Activated naive CD4-positive, alpha-beta T cell treated with Interleukin-2 at 50 U/mL for 16 hours (primary cell): ENCODE results near the gene ADAMTSL3.

Experiments
- DNase-seq: peaks from one replicate; pipeline ENCODE4 v3.0.0-alpha.2; 2020

ADAMTSL3 gene

DNA sequence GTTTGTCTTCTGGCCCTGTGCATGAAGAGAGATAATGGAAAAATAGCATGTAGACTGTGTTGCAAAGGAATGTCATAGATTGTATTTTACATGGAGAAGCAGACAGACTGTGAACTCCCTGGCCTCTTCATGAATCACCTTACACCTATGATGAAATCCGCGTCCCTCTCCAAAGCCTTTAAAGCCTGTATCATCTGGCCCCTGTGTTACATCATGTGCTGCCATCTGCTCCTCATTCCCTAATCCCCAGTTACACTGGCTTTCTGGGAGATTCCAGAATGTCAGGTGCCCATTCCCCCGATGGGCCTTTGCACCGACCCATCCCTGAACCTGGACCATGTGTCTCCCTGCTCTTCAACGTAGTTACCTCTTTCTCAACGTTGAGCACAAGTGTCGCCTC lies 190.8 kb downstream of the ADAMTSL3 start:
- DNase-seq, result no peak

DNA sequence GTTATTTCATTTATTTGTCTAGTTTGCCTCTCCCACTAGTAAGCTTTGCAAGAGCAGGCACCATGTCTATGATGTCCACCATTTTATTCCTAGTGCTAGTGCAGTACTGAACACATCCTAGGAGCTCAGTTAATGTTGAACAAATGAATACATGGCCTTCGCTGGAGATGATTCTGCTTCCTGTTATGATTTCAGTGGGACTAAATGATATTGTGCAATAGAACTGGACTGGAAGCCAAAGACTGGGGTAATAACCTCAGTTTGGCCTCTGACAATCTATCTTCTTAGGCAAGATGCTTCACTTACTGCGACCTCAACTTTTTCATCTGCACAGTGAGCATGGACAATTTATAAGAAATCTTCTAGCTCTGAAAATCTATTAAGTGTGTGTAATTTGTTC lies 191.3 kb downstream of the ADAMTSL3 start:
- DNase-seq, result no peak

DNA sequence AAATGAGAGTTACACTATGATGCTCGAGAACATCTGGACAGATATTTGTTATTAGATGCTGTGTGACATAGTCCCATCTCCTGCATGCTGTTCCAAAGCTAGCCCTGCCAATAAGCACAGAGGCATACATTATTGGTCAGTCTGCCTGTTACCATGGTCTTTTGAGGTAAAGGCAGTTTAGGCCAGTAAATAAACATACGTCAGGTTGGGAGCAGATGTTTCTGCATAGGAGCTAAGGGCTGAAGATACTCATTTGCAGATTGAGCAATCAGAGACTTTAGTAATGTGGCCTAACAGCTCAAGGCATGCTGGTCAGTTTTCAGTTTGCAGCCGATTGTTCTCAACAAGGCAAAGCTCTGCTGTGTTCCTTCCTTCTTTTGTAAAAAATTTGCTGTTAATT lies 192.9 kb downstream of the ADAMTSL3 start:
- no peak for DNase-seq

- no peak for DNase-seq
Measured at GRCh38 chr15:83848315-83849050, 194.6 kb downstream of the ADAMTSL3 start.

GRCh38 chr15:83850015-83850414 lies 196.1 kb downstream of the ADAMTSL3 start:
- no peak for DNase-seq

DNA sequence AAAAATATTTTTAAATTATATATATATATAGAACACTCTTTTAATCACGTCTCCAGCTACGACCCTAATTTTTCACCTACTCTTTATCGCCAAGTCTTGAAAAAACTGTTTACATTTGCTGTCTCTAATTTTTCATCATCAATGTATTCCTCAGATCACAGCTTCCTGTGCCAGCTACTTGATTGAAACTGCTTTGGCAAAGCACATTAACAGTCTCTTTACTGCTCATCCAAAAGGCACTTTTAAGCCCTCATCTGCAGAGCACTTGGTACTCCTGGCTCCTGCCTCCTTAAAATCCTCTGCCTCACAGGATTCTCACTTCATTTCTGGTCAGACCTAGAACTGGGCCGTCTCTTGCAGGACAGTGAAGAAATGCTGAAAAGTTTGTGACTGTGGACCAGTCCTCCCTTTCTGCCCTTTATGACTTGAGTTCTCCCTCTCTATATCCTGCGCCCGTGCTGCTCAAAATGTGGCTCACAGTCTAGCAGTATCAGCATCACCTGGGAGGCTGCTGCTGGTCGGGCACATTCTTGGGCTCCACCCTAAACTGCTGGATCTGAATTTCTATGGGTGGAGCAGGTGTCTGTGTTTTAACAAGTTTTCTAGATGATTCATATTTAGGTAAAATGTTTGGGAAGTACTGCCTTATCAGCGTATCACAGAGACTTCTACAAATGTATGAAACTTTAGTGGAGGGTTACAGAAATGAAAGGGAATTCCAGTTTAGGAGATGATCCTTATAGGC lies 196.8 kb downstream of the ADAMTSL3 start:
- no peak for DNase-seq

GRCh38 chr15:83853232-83853631 lies 199.3 kb downstream of the ADAMTSL3 start:
- no peak for DNase-seq

DNA sequence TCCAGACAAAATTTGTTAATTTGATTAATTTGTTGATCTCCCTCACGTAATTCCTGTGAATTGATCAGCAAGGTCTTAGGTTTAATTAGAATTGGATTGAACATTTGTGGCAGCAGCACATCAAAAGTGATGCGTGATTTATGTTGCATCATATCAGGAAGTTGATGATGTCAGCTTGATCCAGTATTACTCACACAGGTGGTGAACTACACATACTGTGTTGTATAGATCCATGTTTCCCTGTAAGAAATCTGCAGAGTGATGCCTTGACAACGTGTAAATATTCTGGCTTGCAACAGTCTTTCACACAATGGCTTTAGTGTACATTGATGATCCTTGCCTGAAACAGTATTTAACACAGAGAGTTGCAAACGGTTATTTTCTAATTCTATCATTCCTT lies 200.4 kb downstream of the ADAMTSL3 start:
- no peak for DNase-seq

DNA sequence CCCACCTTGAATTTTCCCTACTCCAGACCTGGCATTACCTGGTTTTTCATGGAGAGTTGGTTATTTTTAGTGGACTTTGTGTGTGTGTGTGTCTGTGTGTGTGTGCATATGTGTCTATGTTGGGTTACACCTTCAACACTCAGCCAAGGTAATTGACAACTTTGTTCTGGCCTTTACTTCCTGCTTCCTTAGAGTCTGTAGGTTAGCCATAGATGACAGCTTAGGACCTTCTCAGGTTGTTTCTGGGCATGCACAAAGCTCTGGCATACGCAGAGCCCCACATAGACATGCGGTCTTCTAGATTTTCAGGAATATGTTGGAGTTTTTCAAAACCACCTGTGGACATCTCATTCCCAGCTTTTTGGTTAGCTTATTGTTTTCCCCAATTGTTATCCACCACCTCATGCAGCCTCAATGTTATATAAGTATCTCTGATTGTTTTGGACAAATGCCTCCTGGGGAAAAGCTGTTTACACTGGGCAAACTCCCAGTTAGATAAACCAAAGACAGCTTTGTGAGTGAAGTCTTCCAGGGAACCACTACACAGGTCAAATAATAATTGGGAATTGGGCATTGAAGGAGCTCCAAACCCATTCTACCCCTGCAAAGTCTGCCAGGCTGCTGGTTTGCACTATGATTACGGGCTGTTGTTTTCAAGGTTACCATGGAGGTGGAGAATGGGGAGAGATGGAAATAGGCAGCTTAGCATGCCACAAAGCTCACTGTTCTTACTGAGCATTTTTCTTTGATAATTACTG lies 201.2 kb downstream of the ADAMTSL3 start:
- DNase-seq, result no peak

DNA sequence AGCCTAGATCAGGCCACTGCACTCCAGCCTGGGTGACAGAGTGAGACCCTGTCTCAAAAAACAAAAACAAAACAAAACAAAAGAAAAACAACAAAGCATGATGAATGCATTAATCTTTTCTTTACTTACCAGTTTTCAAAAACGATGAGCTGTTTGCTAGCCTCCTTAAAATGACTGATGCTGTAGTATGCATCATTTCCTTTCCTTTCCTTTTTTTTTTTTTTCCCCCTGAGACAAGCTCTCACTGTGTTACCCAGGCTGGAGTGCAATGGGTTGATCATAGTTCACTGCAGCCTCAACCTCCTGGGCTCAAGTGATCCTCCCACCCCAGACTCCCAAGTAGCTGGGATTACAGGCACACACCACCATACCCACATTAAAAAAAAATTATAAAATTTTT lies 202.0 kb downstream of the ADAMTSL3 start:
- no peak for DNase-seq

DNA sequence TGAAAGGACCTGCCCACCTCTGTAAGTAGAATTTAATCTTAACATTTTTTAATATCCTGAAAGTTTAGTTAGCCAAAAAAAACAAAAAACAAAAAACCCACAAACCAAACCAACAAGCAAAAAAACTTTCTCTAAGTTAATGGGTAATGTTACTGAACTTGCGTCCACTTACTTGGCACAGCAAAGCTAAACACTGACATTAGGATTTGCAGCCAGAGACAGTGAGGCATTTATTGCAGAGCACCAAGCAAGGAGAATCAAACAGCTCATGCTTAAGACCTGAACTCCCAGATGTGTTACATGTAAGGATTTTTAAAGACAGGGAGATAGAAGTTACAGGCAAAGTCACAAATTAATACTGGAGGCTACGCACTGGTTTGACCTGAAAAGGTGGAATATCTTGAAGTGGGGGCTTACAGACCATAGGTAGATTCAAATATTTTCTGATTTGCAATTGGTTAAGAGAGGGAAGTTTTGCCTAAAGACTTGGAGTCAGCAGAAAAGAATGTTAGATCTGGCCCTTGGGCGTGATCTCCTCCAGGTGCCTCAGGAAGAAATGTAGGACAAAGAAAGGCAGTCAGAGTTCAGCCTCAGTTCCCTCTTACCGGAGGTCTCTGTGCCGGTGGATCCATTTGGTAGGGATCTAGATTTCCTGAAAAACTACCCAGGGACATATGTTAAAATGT lies 205.0 kb downstream of the ADAMTSL3 start:
- DNase-seq, result no peak

GRCh38 chr15:83866692-83867091 lies 212.8 kb downstream of the ADAMTSL3 start:
- DNase-seq, result no peak

GRCh38 chr15:83869341-83869740 lies 215.4 kb downstream of the ADAMTSL3 start:
- no peak for DNase-seq

DNA sequence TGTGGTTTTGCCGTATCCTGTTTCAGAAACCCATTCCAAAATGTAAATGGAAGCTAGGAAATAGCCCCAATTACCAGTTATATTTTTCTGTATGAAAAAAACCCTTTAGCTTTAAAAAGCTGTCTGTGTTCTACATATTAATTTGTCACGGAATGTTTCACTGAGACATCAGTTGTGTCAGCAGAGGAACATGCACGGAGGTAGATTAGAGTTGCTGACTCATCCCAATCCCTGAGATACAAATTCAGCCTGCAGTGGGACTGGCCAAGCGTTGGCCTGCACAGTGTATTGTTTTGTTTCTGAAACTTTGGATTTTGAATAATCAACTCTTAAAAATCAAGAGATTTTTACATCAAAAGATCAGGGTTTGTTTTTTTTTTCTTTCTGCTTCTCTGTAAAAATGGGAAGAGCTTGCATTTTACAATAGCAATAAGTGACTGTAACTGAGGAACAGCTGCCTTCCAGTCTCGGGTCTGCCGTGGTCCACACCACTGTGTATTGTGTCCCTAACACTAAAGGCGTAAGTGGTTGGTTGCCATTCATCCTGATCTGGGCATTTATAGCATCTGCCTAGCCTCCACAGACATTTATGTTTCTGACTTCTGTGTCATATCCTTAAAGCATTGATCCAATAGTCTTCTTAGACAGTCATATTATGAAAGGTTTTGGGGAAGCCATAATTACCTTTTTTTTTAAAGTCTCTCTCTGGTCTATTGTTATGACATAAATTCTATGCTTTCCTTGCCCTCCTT lies 218.1 kb downstream of the ADAMTSL3 start:
- DNase-seq, result no peak

DNA sequence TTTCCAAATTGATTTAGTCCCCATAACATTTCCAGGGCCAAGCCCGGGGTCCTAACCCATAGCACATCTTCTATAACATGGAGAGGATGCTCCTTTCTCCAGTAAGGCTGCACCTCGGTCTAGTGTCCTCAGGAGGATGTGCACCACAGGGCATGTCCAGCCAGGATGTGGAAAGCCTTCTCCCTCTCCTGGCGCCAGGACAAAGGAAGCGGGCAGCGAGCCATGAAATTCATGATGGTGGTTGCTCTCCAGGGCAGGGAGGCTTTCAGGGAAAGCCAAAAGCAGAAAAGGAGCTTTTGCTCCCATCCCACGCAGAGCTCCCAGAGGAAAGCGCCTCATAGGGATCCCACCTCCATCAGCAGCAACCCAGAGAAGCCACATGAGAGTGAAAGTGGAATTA lies 220.0 kb downstream of the ADAMTSL3 start:
- no peak for DNase-seq

DNA sequence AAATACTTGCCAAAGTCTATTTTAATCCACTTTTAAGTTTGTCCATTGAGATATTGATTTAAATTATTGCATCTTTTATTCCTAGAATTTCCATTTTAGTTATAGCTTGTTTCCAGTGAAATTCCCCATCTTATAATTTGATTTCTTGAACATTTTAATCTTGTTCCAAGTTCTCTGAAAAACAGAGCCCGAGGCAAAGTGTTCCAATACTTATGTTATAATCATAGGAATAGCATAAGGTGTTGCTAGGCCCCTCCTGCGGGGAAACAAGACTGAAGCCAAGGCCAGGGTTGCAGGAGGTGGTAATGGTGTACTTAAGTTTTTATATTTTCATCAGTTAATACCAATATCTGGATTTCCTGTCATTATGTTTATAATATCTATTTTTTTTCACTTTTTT lies 226.6 kb downstream of the ADAMTSL3 start:
- no peak for DNase-seq

GRCh38 chr15:83881156-83881555 lies 227.2 kb downstream of the ADAMTSL3 start:
- no peak for DNase-seq

- no peak for DNase-seq
Measured at GRCh38 chr15:83886321-83886720, 232.4 kb downstream of the ADAMTSL3 start.

- DNase-seq, result no peak
Measured at GRCh38 chr15:83887404-83887803, 233.5 kb downstream of the ADAMTSL3 start.

DNA sequence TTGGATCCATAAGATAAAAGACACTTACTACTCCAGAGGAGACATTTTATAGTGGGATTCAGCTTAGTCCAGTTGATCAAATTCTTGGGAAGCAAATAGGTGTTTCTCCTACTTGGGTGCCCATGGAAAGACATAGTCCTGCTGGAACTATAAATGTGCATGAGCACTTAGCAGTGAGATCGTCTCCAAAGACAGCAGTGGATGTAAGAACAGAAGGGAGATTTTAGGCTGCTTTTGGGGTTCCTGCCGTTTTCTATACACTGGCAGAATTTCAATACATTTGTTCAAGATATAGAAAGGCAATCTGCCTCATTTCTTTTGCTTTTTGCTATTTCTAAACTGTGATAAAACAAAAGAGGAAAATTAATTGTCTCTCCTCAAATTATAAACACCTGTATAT lies 234.0 kb downstream of the ADAMTSL3 start:
- no peak for DNase-seq

GRCh38 chr15:83889995-83890394 lies 236.1 kb downstream of the ADAMTSL3 start:
- DNase-seq, result no peak

DNA sequence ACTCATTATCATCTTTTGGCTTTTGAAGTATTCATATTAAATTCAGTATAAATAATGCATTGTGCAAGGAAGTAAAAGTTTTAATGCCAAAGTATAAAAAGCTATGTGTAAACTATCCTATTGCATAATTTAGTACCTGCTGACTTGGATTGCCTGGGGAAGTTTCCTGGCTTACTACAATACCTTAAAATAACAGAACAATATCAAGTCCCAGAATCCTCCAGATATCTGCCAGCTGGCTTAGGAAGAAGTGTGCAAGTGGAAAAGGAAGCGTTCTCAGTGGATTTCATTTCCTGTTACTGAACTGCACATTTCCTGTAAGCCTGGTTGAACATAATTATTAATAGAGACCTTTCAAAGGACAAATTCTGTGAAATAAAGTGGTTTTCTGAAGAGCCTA lies 236.7 kb downstream of the ADAMTSL3 start:
- no peak for DNase-seq

DNA sequence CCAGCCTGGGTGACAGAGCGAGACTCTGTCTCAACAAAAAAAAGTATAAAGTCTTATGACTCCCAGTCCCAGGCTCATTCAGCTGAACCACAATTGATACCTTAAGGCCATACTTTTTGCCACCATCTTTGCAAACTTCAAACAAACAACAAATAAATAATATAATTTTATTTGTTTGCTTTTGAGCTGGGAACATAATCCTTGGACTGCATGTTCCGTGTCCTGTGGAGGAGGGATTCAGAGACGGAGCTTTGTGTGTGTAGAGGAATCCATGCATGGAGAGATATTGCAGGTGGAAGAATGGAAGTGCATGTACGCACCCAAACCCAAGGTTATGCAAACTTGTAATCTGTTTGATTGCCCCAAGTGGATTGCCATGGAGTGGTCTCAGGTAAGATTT lies 238.6 kb downstream of the ADAMTSL3 start:
- DNase-seq, result no peak
